Hepatocyte (in vitro differentiated cells): ENCODE data around the gene CENPP. TPM values are rescaled to one million over a fixed set of nuclear protein-coding genes. Genes with fewer than 3 reads are reported as not detected.
"Not testable (repeated sequence)": the region's sequence is repeated elsewhere in the genome, so short reads cannot be mapped to it uniquely, and the experiment has no call there.

Source experiments
- DNase-seq: peaks from one replicate; pipeline ENCODE4 v3.0.0-alpha.2; 2016; ENCODE audit warnings: low spot score
- H2AFZ ChIP-seq: fragments of 200-600 bp; sonication (generic); 2 replicates; pipeline ENCODE4 v1.6.0; 2016; ENCODE audit warnings: antibody characterized with exemption, mild to moderate bottlenecking
- H3K27ac ChIP-seq: fragments of 200-600 bp; sonication (generic); 2 replicates; pipeline ENCODE4 v1.5.1; 2016; ENCODE audit warnings: mild to moderate bottlenecking
- H3K27me3 ChIP-seq: fragments of 200-600 bp; sonication (generic); 2 replicates; pipeline ENCODE4 v1.6.1; 2016
- H3K36me3 ChIP-seq: fragments of 200-600 bp; sonication (generic); replicated peaks from 2 replicates; pipeline ENCODE4 v1.5.1; 2016; ENCODE audit warnings: low read depth; ENCODE audit not compliant: insufficient read depth
- H3K4me1 ChIP-seq: fragments of 200-600 bp; sonication (generic); 2 replicates; pipeline ENCODE4 v1.5.1; 2016; ENCODE audit warnings: mild to moderate bottlenecking, moderate library complexity; ENCODE audit not compliant: insufficient read depth
- H3K4me2 ChIP-seq: fragments of 200-600 bp; sonication (generic); 2 replicates; pipeline ENCODE4 v1.6.0; 2016
- H3K4me3 ChIP-seq: fragments of 200-600 bp; sonication (generic); 2 replicates; pipeline ENCODE4 v1.5.1; 2016; ENCODE audit warnings: mild to moderate bottlenecking
- H3K79me2 ChIP-seq: fragments of 200-600 bp; sonication (generic); 2 replicates; pipeline ENCODE4 v1.6.0; 2017; ENCODE audit warnings: mild to moderate bottlenecking
- H3K9me2 ChIP-seq: fragments of 200-600 bp; sonication (generic); replicated peaks from 2 replicates; pipeline ENCODE4 v1.6.0; 2017; ENCODE audit warnings: mild to moderate bottlenecking; ENCODE audit not compliant: insufficient read depth
- H3K9me3 ChIP-seq: fragments of 200-600 bp; sonication (generic); 2 replicates; pipeline ENCODE4 v1.5.1; 2016; ENCODE audit warnings: low read depth, mild to moderate bottlenecking
- H4K20me1 ChIP-seq: fragments of 200-600 bp; sonication (generic); 2 replicates; pipeline ENCODE4 v1.6.0; 2016; ENCODE audit warnings: mild to moderate bottlenecking; ENCODE audit not compliant: insufficient read depth, poor library complexity, severe bottlenecking
- EZH2 ChIP-seq: fragments of 200-600 bp; sonication (generic); IDR thresholded peaks from 2 replicates; pipeline ENCODE4 v1.6.1; 2016; ENCODE audit warnings: antibody characterized with exemption, mild to moderate bottlenecking, borderline replicate concordance
- EZH2phosphoT487 ChIP-seq: fragments of 200-600 bp; sonication (generic); IDR thresholded peaks from one replicate; pipeline ENCODE4 v1.6.1; 2018; ENCODE audit warnings: antibody characterized with exemption, mild to moderate bottlenecking, low read depth, moderate library complexity; ENCODE audit not compliant: unreplicated experiment, severe bottlenecking
- WGBS: methylation state at CpG from one replicate; pipeline ENCODE4 v1.1.6; 2016; ENCODE audit warnings: low lambda C conversion rate; ENCODE audit errors: missing lambda C conversion rate; 5-methylcytosine and 5-hydroxymethylcytosine counted together
- polyA plus RNA-seq: library from polyadenylated mRNA; unstranded; fragments of >200 nt; fragmentation: Nextera tagmentation; extraction: Ambion mirVana; gene quantifications from 2 replicates; pipeline ENCODE4 v1.2.1, GENCODE V29; 2016
- total RNA-seq: library from RNA; depleted of rRNA; stranded (reverse); fragments of >200 nt; gene quantifications from 2 replicates; pipeline ENCODE4 v1.2.3, GENCODE V29; 2014
- TF ChIP-seq, protein P1 (sequence below): fragments of 200-600 bp; sonication (generic); IDR thresholded peaks from 2 replicates; pipeline ENCODE4 v1.5.1; 2016; ENCODE audit warnings: antibody characterized with exemption, mild to moderate bottlenecking; ENCODE audit not compliant: poor library complexity

CENPP gene
- total and polyA plus RNA-seq, 2 experiments from 2014 or later: 5.1 to 5.9 TPM

DNA sequence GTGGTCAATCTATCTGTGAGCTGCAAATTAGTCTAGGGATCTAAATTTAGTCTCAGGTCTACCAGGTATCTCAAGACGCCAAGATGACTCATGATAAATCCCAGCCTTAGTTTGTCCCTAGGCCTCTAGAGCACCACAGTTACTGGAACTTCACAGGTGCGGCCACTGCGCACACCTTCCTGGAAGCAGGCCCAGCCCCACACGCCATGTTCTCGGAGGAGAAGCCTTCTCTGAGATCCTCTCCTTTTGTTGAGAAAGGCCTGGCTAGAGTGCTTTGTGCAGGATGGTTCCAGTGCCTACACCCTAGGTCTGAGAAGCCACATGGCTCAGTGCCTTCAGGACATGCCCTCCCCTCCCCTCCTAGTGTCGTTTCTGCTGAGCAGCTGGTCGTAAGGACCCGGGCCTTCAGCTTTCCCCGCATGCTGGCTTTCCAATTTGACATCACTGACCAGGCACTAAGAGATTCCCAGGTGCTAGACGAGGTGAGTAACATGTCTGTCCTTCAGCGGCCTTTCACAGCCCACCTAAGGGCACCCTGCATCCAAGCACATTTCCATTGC lies 292.3 kb downstream of the CENPP start:
- no peaks in the 10 kb centered on the region for H3K9me2 ChIP-seq
- H3K4me2 ChIP-seq: no peak overlapping the region
- H3K4me1 ChIP-seq: peaks cover 7% of the 10 kb centered on the region
- peak overlapping the region; percentile 58 for H3K27ac ChIP-seq
- no peaks in the 10 kb centered on the region for H3K9me3 ChIP-seq
- DNase-seq: no peak
- H3K36me3 ChIP-seq: no peaks in the 10 kb centered on the region
- no peaks in the 10 kb centered on the region for H4K20me1 ChIP-seq
- no peak overlapping the region for H3K4me3 ChIP-seq
- H2AFZ ChIP-seq: no peak overlapping the region
- 93% methylated on average over 11 of the region's 11 CpGs for WGBS
- H3K27me3 ChIP-seq: no peaks in the 10 kb centered on the region
- no peaks in the 10 kb centered on the region for H3K79me2 ChIP-seq
- TF ChIP-seq EZH2: no peak
- no peak for TF ChIP-seq EZH2phosphoT487
- TF ChIP-seq, protein P1, sequence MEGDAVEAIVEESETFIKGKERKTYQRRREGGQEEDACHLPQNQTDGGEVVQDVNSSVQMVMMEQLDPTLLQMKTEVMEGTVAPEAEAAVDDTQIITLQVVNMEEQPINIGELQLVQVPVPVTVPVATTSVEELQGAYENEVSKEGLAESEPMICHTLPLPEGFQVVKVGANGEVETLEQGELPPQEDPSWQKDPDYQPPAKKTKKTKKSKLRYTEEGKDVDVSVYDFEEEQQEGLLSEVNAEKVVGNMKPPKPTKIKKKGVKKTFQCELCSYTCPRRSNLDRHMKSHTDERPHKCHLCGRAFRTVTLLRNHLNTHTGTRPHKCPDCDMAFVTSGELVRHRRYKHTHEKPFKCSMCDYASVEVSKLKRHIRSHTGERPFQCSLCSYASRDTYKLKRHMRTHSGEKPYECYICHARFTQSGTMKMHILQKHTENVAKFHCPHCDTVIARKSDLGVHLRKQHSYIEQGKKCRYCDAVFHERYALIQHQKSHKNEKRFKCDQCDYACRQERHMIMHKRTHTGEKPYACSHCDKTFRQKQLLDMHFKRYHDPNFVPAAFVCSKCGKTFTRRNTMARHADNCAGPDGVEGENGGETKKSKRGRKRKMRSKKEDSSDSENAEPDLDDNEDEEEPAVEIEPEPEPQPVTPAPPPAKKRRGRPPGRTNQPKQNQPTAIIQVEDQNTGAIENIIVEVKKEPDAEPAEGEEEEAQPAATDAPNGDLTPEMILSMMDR: no peak

DNA sequence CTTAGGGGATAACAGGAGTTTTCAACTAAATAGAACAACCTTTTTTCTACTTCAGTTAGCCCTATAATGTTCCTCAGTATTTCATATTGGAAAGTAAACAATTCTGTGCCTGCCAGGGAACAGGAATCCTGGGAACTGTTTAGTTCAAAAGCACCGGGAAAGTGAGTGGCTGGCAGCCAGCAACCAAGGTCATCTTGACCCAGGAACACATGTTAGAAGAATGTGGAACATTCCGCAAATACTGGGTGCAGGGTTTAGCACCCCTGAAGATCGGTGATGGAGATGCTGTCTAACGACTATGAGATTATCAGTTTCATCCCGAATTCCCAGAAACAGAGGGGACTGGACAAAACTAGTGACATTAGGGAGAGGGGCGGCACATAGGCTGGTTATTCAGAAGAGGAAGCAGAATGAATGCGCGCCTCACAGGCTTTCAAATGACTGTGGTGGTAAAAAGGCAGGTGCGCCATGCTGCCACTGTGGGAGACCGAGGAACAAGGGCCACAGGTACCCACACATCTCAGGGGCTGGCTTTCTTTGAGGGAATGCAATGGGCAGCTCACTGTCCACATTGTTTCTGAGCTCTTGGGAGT lies 293.0 kb downstream of the CENPP start:
- Histone ChIP-seq H3K36me3 (no peaks in the 10 kb centered on the region), H3K79me2 (no peaks in the 10 kb centered on the region), H3K27ac (peak overlapping the region; percentile 58), H3K9me2 (no peaks in the 10 kb centered on the region), H2AFZ (no peak overlapping the region), H3K9me3 (no peaks in the 10 kb centered on the region), H3K27me3 (no peaks in the 10 kb centered on the region), H3K4me2 (no peak overlapping the region), H3K4me1 (peaks cover 7% of the 10 kb centered on the region), H3K4me3 (no peak overlapping the region), H4K20me1 (no peaks in the 10 kb centered on the region)
- no peak for TF ChIP-seq EZH2phosphoT487
- TF ChIP-seq EZH2: no peak
- TF ChIP-seq, protein P1: no peak
- 85% methylated on average over 10 of the region's 10 CpGs for WGBS
- DNase-seq: no peak

DNA sequence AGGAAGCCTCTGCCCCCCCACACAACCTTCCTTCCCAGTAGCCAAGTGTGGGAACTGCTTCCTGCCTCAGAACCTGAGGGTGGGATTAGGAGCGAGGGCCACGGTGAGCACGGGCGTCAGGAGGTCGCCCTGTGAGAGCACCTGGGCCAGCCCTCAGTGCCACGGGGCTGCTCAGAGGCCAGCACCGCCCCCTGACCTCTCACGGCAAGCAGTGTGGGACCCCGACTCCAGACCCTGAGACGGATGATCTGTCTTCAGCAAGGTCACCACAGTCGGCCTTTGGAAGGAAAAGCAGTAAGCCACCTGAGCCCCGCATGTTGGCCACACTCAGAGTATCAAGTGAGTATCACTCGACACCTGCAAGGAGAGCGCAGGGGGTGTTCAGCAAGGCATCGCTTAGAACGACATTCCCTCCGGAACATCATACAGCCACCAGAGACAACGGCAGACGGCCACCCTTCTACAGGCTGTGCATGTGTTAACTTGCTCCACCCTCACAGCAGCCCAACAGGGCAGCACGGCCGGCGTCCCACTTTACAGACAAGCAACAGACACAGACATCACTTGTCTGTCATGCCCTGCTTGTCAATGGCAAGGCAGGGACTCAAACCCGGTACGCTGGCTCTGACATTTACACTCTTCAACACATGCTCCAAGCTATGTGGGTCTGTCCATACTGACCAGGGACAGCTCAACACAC lies 294.0 kb downstream of the CENPP start:
- Histone ChIP-seq H3K79me2 (no peaks in the 10 kb centered on the region), H4K20me1 (no peaks in the 10 kb centered on the region), H3K27ac (no peak overlapping the region), H3K9me3 (no peaks in the 10 kb centered on the region), H3K9me2 (no peaks in the 10 kb centered on the region), H3K4me3 (no peak overlapping the region), H3K4me1 (peaks cover 7% of the 10 kb centered on the region), H3K36me3 (no peaks in the 10 kb centered on the region), H3K27me3 (no peaks in the 10 kb centered on the region), H2AFZ (no peak overlapping the region), H3K4me2 (no peak overlapping the region)
- WGBS: 96% methylated on average over 24 of the region's 24 CpGs
- no peak for TF ChIP-seq EZH2
- DNase-seq: no peak

DNA sequence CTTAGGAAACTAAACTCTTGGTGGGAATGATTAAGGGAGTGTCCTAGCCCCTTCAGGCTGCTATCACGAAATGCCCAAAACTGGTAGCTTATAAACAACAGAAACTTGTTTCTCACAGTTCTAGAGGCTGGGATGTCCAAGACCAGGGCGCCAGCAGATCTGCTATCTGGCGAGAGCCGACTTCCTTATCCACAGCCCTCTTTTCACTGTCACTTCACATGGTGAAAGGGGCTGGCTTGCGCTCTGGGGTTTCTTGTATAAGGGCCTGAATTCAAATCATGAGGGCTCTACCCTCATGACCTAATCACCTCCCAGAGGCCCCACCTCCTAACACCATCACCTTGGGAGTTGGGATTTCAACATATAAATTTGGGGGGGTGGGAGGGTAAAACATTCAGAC lies 295.1 kb downstream of the CENPP start:
- Histone ChIP-seq H3K9me3 (no peaks in the 10 kb centered on the region), H3K27me3 (no peaks in the 10 kb centered on the region), H3K4me1 (peaks cover 4% of the 10 kb centered on the region), H3K9me2 (no peaks in the 10 kb centered on the region), H2AFZ (no peak overlapping the region), H3K4me2 (no peak overlapping the region), H3K79me2 (no peaks in the 10 kb centered on the region), H3K4me3 (no peak overlapping the region), H3K27ac (no peak overlapping the region), H4K20me1 (no peaks in the 10 kb centered on the region), H3K36me3 (no peaks in the 10 kb centered on the region)
- TF ChIP-seq EZH2phosphoT487 (no peak), EZH2 (no peak)
- TF ChIP-seq, protein P1: no peak
- no peak for DNase-seq
- WGBS: 95% methylated on average over 5 of the region's 5 CpGs

DNA sequence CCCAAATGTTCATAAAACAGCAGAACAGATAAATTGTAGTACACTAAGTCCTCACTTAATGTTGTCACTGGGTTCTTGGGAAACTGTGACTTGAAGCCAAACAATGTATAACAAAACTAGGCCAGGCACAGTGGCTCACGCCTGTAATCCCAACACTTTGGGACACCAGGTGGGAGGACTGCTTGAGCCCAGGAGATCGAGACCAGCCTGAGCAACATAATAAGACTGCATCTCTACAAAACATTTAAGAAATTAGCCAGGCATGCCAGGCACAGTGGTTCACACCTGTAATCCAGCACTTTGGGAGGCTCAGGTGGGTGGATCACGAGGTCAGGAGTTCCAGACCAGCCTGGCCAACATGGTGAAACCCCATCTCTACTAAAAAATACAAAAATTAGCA lies 298.2 kb downstream of the CENPP start:
- H3K79me2 ChIP-seq, H3K27me3 ChIP-seq, H3K4me3 ChIP-seq, H3K9me3 ChIP-seq, DNase-seq, H3K4me1 ChIP-seq, H3K27ac ChIP-seq, H4K20me1 ChIP-seq, H3K36me3 ChIP-seq, H3K4me2 ChIP-seq, H3K9me2 ChIP-seq, H2AFZ ChIP-seq: not testable (repeated sequence)
- WGBS: 97% methylated on average over 3 of the region's 3 CpGs
